Right lobe of liver (tissue), 4 donors: ENCODE measurements around the gene PALM3.

Experiments
- POLR2A ChIP-seq: fragments of 450-650 bp; IDR thresholded peaks from one replicate; pipeline ENCODE4 v1.6.1; 2017; ENCODE audit warnings: antibody characterized with exemption, mild to moderate bottlenecking
- TF ChIP-seq, protein P1 (sequence below), 4 donors: fragments of 200-600 bp in 3 of 4; fragments of 450-650 bp in 1 of 4; IDR thresholded peaks; one replicate each; pipeline versions ENCODE4 v1.5.1 to v1.8.0; 2016 to 2022; ENCODE audit warnings: antibody characterized with exemption in 4 of 4, mild to moderate bottlenecking in 2 of 4
- donor health status: DM: no; HTN: no; CAD: no.
- donor health status: DM: no; HTN: no; CAD: no.
- donor health status: DM: no; HTN: yes; CAD: no.

DNA sequence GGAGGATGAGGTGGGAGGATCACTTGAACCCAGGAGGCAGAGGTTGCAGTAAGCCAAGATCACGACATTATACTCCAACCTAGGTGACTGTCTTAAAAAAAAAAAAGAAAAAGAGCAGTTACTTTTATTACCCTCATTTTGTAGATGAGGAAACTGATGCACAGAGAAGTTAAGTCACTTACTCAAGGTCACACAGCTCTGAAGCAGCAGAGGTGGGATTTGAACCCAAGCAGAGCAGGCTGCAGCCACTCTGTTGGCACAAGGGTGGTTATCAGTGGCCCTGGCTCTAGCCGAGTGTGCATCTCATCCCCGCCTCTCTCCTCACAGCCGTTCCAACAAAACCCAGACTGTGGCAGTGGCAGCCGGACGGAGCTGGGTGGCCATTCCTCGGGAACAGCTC is 22.7 kb downstream of the PALM3 start:
- TF ChIP-seq, protein P1, sequence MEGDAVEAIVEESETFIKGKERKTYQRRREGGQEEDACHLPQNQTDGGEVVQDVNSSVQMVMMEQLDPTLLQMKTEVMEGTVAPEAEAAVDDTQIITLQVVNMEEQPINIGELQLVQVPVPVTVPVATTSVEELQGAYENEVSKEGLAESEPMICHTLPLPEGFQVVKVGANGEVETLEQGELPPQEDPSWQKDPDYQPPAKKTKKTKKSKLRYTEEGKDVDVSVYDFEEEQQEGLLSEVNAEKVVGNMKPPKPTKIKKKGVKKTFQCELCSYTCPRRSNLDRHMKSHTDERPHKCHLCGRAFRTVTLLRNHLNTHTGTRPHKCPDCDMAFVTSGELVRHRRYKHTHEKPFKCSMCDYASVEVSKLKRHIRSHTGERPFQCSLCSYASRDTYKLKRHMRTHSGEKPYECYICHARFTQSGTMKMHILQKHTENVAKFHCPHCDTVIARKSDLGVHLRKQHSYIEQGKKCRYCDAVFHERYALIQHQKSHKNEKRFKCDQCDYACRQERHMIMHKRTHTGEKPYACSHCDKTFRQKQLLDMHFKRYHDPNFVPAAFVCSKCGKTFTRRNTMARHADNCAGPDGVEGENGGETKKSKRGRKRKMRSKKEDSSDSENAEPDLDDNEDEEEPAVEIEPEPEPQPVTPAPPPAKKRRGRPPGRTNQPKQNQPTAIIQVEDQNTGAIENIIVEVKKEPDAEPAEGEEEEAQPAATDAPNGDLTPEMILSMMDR (IDR thresholded peaks at IDR 0.05), result no peak
- no peak for TF ChIP-seq POLR2A
